Prostate gland (tissue), 2 donors: ENCODE data around the gene SLC13A3.

ENCODE experiments used
- CTCF ChIP-seq, 4 experiments: fragments of 200-600 bp in 2 of 4; fragments of 450-650 bp in 2 of 4; sonication (generic) in 2 of 4; IDR thresholded peaks; 1 replicate in 3 of 4; 2 replicates in 1 of 4; pipeline ENCODE4 v1.5.1; 2016 to 2019; ENCODE audit warnings: antibody characterized with exemption in 4 of 4, mild to moderate bottlenecking in 2 of 4, moderate library complexity in 2 of 4
- POLR2A ChIP-seq: fragments of 450-650 bp; IDR thresholded peaks from one replicate; pipeline ENCODE4 v1.6.1; 2016; ENCODE audit warnings: antibody characterized with exemption, mild to moderate bottlenecking

GRCh38 chr20:46550461-46550860 is 100.8 kb downstream of the SLC13A3 start, which contains the start of gene OCSTAMP:
- TF ChIP-seq POLR2A, result no peak
- no peak for TF ChIP-seq CTCF (IDR thresholded peaks at IDR 0.05)
